Ishikawa (cell line): ENCODE results near the gene ERC1.

Source experiments
- CEBPB ChIP-seq: IDR thresholded peaks from 2 replicates; pipeline ENCODE4 v1.6.1; 2012
- CREB1 ChIP-seq: IDR thresholded peaks from 2 replicates; pipeline ENCODE4 v1.6.1; 2012; ENCODE audit warnings: low read depth
- EGR1 ChIP-seq: IDR thresholded peaks from 2 replicates; pipeline ENCODE4 v1.6.1; 2012
- EP300 ChIP-seq: IDR thresholded peaks from 2 replicates; pipeline ENCODE4 v1.6.1; 2012; ENCODE audit warnings: borderline replicate concordance
- FOXM1 ChIP-seq: IDR thresholded peaks from 2 replicates; pipeline ENCODE4 v1.6.1; 2012; ENCODE audit warnings: low read depth, borderline replicate concordance
- MAX ChIP-seq: IDR thresholded peaks from 2 replicates; pipeline ENCODE4 v1.6.1; 2012
- NFIC ChIP-seq: IDR thresholded peaks from 2 replicates; pipeline ENCODE4 v1.6.1; 2012
- RAD21 ChIP-seq: IDR thresholded peaks from 2 replicates; pipeline ENCODE4 v1.6.1; 2012; ENCODE audit warnings: low read depth
- REST ChIP-seq: IDR thresholded peaks from 2 replicates; pipeline ENCODE4 v1.6.1; 2012; ENCODE audit warnings: low read depth, mild to moderate bottlenecking
- TAF1 ChIP-seq: IDR thresholded peaks from 2 replicates; pipeline ENCODE4 v1.6.1; 2012; ENCODE audit warnings: low read depth, mild to moderate bottlenecking
- TCF12 ChIP-seq: IDR thresholded peaks from 2 replicates; pipeline ENCODE4 v1.6.1; 2012; ENCODE audit warnings: low read depth
- TEAD4 ChIP-seq: IDR thresholded peaks from 2 replicates; pipeline ENCODE4 v1.6.1; 2012
- YY1 ChIP-seq: IDR thresholded peaks from 2 replicates; pipeline ENCODE4 v1.6.1; 2012; ENCODE audit warnings: low read depth
- ZBTB7A ChIP-seq: IDR thresholded peaks from 2 replicates; pipeline ENCODE4 v1.6.1; 2012; ENCODE audit warnings: low read depth

GRCh38 chr12:1493781-1494565 is 502.9 kb downstream of the ERC1 start:
- TF ChIP-seq YY1, result no peak
- no peak for TF ChIP-seq RAD21
- no peak for TF ChIP-seq FOXM1
- TF ChIP-seq EP300, result no peak
- TF ChIP-seq MAX, result no peak
- TF ChIP-seq REST, result no peak
- no peak for TF ChIP-seq NFIC
- no peak for TF ChIP-seq TAF1
- TF ChIP-seq ZBTB7A, result no peak
- no peak for TF ChIP-seq EGR1
- TF ChIP-seq CEBPB, result no peak
- TF ChIP-seq TEAD4, result no peak
- TF ChIP-seq CREB1, result no peak
- TF ChIP-seq TCF12, result no peak
